HG03571 (cell line): ENCODE measurements around the gene EIF3J.

Source experiments
- ATAC-seq: cut with Tn5 transposase; IDR thresholded peaks from one replicate; pipeline ENCODE4 v1.9.1; 2021; ENCODE audit not compliant: unreplicated experiment

The EIF3J gene

DNA sequence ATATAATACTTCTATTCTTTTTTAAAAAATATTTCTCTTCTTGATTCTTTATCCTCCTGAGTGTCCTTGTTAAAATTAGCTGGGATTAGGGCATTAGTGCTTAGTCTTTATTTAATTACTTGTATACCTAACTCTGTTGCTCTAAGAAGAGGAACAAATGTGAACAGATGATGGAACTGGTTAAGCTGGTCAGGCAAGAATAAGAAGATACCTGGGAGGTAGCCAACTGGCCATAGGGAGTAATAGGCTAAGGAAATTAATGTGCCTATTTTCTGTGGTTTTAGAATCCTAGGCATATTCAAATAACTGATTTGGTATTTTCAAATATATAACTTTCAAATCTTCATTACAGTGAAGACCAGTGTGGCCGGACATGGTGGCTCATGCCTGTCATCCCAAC lies 54.4 kb downstream of the EIF3J start:
- no peak for ATAC-seq

- no peak for ATAC-seq
These were observed 56.2 kb downstream of the EIF3J start for GRCh38 chr15:44593042-44593736.

DNA sequence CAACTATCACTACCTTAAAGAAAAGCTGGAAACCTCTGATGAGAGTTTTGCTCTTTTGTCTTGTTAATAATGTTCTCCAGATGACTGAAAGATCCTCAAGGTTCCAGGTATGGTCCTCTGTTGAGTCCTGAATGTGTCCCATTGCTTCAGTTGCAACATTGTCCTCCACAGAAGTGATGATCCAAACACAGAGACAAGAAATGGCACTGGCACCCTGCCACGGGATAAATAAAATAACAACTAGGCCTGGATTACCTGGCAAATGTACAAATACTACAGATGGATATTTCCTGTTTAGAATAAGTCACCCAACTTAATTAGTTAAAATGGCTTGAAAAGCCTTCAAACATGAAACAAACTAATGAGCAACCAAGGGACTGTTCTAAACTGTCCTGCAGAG lies 58.3 kb downstream of the EIF3J start:
- no peak for ATAC-seq

GRCh38 chr15:44595656-44596510 lies 58.9 kb downstream of the EIF3J start:
- no peak for ATAC-seq

DNA sequence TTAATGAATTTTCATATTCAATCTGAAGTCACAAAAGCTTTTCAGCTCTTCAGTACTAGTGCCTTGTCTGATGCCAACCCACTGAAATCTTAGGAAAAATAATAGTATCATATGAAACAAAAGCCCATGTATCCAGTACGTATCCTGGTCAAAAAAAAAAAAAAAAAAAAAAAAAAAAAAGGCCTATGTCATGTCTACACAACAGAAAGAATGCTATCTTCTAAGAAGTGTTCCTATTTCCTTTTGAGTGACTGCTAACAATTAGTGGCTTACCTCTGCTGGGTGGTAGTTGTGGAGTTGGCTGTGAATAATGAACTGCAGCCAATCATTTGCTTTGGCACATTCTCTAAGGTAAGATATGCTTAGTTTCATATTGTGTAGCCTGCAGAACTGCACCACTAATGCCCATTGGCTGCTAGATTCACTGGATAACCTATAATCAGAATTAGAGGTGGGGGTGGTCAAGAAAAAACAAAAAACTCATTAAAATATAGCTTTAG lies 59.6 kb downstream of the EIF3J start:
- no peak for ATAC-seq

GRCh38 chr15:44598066-44598465 lies 61.1 kb downstream of the EIF3J start:
- ATAC-seq = no peak

- ATAC-seq = no peak
These were observed 61.9 kb downstream of the EIF3J start for GRCh38 chr15:44598892-44599291.

- ATAC-seq = no peak
These were observed 66.2 kb downstream of the EIF3J start for GRCh38 chr15:44603126-44603525.

DNA sequence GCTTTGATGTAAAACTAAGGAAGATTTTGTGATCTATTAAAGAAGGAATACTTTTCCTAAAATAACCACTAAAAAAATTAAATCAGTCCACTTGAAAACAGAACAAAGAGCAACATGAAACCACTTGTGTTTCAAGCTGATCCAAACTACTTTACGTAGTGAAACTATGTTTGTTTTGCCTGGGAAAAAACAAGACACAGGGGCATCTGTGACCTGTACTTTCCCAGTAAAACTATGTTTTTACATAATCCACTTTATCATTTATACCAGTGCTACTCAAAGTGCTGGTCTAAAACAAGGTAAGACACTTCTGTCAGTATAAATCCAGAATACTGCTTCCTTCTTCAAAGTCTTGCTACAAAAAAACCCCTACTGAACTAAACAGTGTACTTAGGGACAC lies 69.8 kb downstream of the EIF3J start:
- ATAC-seq = no peak
